HG02981 (cell line): ENCODE measurements around the gene GRK2.
"Not testable (repeated sequence)": the region's sequence is repeated elsewhere in the genome, so short reads cannot be mapped to it uniquely, and the experiment has no call there.

ENCODE experiments used
- ATAC-seq: cut with Tn5 transposase; IDR thresholded peaks from one replicate; pipeline ENCODE4 v1.9.1; 2021; ENCODE audit warnings: mild to moderate bottlenecking, moderate library complexity; ENCODE audit not compliant: unreplicated experiment

Gene GRK2

GRCh38 chr11:67253872-67254624 lies 12.2 kb upstream of the GRK2 start:
- no peak for ATAC-seq

DNA sequence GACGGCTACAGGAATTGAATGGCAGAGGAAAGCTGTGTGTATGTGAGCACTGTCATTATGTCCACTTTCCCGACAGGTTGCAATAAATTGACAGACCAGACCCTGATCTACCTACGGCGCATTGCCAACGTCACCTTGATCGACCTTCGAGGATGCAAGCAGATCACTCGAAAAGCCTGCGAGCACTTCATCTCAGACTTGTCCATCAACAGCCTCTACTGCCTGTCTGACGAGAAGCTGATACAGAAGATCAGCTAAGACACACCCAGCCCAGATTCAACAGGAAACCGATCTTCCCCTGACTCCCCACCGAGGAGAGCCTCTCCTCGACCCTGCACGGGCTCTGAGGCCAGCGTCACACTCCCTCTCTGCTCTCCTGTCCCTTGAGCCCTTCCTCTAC lies 11.5 kb upstream of the GRK2 start:
- no peak for ATAC-seq

GRCh38 chr11:67255353-67255752 lies 10.9 kb upstream of the GRK2 start:
- ATAC-seq, result no peak

DNA sequence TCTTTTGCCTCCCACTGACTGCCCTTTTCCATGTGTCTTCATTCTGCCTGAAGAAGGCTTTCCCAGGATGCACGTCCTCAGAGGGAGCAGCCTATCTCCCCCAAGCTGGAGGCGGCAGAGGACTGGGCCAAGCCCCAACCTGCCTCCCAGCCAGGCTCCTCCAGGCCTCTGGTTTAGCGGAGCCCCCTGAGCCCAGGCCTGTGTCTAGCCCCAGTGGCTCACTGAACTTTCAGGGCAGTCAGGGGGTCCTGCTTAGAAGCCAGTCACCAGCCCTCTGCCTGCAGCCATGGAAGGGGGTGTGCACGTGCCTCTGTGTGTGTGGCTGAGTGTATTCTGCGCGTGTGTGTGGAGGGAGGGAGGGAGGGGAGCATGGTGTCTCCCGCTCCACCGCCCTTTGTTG lies 10.4 kb upstream of the GRK2 start:
- ATAC-seq, result no peak

GRCh38 chr11:67256477-67257135 lies 9.7 kb upstream of the GRK2 start:
- ATAC-seq, result no peak

DNA sequence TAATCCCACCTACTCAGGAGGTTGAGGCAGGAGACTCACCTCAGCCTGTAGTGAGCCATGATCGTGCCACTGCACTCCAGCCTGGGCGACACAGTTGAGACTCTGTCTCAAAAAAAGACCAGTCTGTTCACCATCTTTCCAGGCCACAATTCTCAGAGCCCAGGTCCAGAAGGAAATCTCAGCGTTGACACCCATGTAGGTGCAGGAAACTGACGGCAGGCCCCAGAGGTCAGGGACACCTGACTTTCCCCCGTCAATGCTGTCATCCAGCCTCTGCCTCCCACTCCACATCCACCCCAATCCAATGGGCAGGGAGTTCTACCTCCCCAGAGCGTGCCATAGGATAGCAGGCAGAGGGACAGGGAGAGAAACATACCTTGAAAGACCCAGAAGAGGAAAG lies 5.9 kb upstream of the GRK2 start:
- ATAC-seq, result no peak

GRCh38 chr11:67260885-67261639 lies 5.2 kb upstream of the GRK2 start:
- ATAC-seq, result not testable (repeated sequence)

DNA sequence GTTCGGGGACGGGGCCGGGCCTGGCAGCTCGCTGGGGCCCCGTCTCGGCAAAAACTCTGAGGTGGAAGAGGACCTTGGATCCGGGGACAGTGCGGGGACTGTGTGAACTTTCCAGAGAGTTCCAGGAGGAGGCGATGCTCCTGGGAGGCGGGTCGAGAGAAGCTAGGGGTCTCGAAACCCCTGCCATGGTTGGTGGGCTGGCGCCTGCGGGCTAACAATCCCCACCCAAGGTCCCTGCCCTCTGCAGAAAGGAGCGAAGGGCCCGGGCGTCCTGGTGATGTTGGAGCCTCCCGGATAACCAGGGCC lies 4.7 kb upstream of the GRK2 start:
- no peak for ATAC-seq

GRCh38 chr11:67261946-67262681 lies 4.2 kb upstream of the GRK2 start:
- no peak for ATAC-seq

GRCh38 chr11:67262731-67263675 lies 3.3 kb upstream of the GRK2 start:
- no peak for ATAC-seq

DNA sequence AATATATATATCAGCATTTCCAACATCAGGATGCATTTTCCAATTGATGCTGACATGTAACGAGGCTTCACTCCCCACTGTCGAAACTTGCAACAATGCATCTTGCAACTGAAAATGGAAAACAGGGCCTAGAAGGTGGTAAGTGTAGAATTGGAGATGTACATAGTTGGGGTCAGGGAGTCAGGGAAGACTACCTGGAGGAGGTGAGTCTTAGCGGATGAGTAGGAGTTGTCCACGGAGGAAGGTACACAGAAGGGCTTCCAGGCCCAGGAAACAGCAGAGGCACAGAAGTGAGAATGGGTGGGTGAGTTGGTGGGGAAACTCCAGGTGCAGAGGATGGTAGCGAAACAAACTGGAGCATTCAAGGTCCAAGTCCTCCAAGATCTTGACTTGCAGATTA lies 2.0 kb upstream of the GRK2 start:
- ATAC-seq, result no peak

- no peak for ATAC-seq
Measured at GRCh38 chr11:67264877-67265632, 1.2 kb upstream of the GRK2 start.

- peak; percentile 44 for ATAC-seq
Measured at GRCh38 chr11:67265633-67266448, 432 bp upstream of the GRK2 start.

DNA sequence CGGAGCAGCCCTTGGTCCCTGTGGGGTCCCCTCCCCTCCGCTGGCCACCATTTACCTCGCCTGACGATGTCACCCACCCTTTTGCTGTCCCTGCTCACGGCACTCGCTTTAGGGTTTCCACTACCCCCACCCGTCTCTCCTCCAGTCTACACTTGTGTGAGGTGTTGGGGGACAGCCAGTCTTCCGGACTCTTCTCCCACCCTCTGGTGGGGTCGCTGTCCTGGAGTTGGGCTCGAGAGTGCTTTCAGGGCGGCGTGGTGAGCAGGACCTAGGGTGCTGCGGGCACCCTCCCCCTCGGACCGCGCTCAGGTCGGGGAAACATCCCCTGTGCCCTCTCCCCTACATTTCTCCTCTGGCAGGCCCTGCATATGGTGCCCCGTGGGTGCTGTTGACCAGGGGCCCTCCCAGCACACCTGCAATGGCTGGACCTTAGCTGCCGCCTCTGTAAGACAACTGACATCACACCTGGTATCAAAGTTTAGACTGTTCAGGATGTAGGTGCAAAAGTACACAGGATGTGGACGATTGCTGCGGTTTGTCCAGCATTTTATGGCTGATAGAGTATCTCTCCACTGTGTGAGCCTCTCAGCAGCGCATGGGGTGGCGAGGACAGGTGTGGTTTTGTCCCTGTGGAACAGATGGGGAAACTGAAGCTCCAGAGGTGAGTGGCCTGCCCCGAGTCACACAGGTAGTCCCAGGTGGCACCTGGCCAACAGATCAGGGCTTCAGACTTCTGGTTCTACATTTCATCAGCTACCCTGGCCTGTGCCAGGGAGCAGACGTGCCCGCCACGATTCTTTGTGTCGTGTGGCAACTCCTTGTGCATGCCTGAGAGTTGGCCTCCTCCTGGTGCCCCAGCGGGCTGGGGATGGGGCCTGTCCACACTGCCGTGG lies 1.2 kb downstream of the GRK2 start:
- ATAC-seq, result no peak

DNA sequence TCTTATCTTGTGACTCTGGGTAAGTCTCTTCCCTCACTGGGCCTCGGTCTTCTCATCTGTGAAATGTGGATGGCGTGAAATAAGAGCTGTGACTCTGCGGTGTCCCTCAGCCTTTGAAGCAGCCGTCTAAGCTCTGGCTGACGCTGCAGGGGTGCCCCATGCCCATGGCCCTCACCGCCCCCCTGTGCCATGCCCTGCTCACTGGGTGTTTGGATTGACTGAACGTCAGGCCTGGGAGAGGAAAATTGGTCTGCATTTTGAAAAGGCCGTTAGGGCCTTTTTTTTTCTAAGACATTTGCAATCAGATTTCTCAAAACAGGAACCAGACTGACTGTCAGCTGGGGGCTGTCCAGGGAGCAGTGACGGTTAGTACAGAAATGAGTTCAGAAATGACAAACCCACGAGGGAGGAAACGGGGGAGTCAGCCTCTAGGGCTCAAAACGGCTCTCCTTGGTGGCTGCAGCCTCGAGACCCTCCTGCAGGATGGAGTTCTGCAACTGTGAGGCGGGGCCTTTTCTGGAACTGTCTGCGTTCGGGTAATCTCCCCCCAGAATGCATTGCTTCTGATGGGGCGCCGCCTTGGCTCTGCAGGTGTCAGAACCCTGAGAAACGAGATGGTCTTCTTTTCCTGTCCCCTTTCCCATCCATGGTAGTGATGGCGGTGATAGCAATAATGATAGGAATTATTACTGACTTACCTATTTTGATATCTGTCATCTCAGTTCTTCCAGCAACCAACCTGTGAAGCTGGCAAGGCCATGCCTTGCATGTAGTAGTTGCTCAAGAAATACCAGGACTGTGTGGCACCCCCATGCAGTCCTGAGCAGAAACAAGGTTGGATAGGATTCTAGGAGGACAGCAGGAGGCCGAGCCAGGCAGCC lies 2.0 kb downstream of the GRK2 start:
- ATAC-seq, result peak; percentile 37

- no peak for ATAC-seq
Measured at GRCh38 chr11:67268962-67269268, 2.6 kb downstream of the GRK2 start.
